A204.1 (cell line): Measurements from ENCODE around the gene SARS2.
"Not testable (repeated sequence)": the region's sequence is repeated elsewhere in the genome, so short reads cannot be mapped to it uniquely, and the experiment has no call there.

Source experiments
- FAIRE-seq: peaks from 2 replicates; lab custom pipeline; 2012; peaks lifted over from hg19 to GRCh38; lab: Jason Lieb, UNC

Gene SARS2

DNA sequence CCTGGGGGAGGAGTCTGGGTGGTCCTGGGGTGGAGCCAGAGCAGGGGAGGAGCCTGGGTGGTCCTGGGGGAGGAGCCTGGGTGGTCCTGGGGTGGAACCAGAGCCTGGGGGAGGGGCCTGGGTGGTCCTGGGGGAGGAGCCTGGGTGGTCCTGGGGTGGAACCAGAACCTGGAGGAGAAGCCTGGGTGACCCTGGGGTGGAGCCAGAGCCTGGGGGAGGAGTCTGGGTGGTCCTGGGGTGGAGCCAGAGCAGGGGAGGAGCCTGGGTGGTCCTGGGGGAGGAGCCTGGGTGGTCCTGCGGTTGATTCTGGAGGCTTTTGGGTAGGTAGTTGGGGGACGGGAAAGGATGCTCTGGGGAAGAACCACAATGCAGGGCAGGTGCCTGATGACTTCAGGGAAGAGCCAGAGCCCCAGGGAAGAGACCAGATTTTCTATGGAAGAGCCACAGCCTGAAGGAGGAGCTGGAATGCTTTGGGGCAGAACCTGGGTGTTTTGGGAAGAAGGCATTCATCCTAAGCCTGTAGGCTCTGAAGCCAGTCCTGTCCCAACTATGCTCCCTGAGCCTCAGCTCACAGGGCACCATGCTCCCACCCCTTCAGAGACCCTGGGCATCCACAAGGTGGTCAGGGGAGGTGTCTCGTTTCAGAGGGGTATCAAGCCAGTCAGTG, 15.1 kb upstream of the SARS2 start:
- no peak for FAIRE-seq

DNA sequence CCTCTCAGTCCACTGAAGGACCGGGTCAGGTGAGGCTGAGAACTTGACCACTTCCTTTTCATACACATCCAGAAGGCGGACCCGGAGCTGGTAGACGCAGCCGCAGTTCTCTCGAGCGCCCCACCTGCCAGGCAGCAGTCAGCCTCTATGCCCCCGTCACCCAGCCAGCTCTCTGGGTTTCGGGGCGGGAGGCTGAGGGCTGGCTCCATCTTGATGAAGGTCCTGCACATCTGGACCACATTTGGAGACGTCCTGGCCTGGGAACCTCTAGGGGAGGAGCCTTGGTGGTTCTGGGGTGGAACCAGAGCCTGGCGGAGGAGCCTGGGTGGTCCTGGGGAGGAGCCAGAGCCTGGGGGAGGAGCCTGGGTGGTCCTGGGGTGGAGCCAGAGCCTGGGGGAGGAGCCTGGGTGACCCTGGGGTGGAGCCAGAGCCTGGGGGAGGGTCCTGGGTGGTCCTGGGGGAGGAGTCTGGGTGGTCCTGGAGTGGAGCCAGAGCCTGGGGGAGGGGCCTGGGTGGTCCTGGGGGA, 14.5 kb upstream of the SARS2 start:
- no peak for FAIRE-seq

DNA sequence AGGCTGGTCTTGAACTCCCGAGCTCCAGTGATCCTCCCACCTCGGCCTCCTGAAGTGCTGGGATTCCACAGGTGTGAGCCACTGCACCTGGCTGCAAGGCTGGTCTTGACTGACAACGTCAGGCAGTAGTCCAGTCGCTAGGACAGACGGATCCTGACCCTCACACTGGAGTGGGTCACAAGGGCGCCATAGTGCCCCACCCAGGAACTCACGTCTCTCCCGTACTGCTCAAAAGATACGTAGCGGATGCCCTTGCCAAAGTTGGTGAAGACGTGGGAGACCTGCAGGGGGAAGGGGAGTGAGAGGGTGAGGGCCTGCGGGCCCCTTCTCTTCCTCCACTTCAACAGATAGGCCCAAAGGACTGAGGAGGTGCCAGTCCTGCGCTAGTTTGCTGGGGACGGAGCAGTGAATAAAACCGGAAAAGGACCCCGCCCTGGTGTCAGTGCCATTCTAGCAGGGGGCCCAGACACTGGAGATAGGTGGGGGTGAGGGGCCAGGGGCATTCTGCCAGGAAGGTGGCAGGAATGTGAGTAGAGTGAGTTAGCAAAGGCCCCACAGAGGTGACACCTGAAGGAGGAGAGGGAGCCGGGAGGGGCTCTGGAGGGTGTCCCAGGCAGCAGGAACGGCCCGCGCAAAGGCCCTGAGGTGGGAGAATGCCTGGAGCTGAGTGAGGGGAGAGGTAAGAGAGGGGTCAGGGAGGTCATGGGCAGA, 12.1 kb upstream of the SARS2 start:
- no peak for FAIRE-seq

DNA sequence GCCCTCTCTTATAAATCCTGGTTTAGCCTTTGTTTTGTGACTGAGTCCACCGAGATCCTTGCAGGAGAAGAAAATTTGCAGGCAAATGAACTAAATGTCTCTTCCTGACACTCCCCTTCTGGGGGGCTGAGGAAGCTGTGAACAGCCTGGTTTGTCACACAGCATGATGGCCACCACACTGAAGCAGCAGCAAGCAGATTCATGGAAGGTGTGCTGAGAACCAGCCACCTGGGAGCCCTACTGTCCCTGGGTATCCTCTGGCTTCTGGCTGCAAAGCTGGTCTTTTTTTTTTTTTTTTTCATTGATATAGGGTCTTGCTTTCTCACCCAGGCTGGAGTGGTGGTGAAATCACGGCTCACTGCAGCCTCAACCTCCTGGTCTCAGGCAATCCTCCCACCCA, 11.4 kb upstream of the SARS2 start:
- no peak for FAIRE-seq

DNA sequence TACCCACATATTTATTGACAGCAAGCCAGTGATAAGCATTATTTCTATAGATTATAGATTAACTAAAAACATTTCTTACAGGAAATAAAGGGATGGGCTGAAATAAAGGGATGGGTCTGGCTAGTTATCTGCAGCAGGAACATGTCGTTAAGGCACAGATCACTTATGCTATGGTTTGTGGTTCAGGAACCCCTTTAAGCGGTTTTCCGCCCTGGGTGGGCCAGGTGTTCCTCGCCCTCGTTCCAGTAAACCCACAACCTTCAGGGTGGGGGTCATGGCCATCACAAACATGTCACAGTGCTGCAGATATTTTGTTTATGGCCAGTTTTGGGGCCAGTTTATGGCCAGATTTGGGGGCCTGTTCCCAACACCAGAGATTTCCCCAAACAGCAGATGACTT, 10.9 kb upstream of the SARS2 start:
- not testable (repeated sequence) for FAIRE-seq

DNA sequence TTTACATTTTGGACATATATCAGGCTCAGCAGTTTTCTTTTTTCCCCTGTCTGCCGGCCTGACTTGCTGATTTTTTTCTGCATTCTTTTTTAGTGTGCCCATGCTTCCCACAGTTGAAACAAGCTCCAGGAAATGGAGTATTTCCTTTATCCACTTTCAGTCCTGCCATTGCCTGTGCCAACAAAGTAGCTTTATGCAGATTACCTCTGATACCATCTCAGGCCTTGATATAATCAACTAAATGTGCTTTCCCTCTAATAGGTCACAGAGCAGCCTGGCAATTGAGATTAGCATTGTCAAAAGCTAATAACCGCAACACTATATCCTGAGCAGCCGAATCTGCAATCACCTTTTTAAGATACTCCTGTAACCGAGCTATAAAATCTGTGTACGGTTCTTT, 9.4 kb upstream of the SARS2 start:
- no peak for FAIRE-seq

DNA sequence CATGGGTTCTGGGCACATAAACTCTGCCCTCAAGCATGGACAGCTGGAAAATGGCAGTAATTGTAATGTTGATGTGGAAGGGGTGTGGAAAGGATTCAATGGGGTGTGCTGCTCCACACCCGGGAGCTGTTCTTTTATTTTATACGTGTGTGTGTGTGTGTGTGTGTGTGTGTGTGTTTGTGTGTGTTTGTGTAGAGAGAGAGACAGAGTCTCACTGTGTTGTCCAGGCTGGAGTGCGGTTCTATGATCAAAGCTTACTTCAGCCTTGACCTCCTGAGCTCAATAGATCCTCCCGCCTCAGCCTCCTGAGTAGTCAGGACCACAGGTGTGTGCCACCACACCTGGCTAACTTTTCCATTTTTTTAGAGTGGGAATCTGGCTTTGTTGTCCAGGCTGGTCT, 3.0 kb upstream of the SARS2 start:
- no peak for FAIRE-seq

DNA sequence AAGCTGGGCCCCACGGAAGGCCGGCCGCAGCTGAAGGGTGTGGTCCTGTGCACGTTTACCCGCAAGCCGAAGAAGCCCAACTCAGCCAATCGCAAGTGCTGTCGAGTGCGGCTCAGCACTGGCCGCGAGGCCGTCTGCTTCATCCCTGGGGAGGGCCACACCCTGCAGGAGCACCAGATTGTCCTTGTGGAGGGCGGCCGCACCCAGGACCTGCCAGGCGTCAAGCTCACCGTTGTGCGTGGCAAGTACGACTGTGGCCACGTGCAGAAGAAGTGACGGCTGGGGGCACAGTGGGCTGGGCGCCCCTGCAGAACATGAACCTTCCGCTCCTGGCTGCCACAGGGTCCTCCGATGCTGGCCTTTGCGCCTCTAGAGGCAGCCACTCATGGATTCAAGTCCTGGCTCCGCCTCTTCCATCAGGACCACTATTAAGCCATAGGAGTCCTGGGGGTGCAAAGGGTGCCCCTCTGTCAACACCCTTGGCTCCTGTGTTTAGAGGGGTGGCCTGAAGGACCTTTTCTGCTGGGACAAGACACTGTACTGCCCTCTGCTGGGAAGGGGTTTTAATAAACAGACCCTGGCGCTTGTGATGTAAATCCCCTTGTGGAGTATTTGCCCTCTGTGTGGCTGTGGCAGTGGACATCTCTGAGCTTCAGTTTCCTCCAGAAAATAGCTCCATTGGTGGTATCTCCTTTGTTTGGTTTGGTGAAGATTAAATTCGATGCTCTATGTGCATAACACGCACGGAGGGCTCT, 2.0 kb upstream of the SARS2 start:
- no peak for FAIRE-seq

DNA sequence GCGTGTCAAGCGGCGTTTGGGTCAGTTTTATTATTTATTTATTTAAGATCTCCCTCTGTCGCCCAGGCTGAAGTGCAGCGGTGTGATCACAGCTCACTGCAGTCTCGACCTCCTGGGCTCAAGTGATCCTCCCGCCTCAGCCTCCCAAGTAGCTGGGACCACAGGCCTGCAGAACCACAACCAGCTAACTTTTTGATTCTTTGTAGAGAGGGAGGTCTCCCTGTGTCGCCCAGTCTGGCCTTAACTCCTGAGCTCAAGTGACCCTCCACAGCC, 894 bp upstream of the SARS2 start:
- FAIRE-seq, result no peak

DNA sequence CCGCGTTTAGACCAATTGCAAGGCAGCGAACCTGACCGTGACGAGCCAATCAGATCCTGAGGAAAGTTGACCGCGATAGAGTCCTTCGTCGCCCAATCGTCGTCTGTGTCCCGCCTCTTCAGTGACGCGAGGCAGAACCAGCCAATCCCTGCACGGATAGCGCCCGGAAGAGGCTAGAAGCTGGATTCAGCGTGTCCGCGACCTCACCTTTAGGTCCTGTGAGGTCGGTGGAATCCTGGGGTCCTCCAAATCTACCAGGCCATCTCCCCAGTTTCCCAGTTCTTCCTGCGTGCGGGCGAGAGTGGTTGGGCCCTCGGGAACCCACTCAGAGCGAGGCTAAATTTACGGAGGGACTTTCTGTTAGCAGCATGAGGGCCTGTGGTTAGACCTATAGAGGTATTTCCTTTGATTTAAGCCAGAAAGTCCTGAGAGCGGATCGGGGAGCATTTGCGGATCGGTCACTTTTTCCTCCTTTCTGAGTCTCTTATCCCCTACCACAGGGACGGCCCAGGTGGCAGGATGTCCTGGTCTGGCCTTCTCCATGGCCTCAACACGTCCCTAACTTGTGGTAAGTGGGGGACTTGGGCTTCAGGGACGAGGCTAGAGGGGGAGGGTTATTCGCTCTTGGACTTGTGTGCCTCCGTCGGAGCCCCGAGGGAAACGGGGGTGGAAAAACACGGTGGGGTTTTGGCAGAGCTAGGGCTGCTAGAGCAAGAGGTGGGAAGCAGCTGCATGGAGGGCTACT, 385 bp upstream of the SARS2 start, which contains the start of gene MRPS12:
Gene MRPS12 (plus strand): TSS at position 169 of the 745 bp plus-strand sequence. CDS start 351 bp downstream, at position 520.
- peak; percentile 99 for FAIRE-seq

DNA sequence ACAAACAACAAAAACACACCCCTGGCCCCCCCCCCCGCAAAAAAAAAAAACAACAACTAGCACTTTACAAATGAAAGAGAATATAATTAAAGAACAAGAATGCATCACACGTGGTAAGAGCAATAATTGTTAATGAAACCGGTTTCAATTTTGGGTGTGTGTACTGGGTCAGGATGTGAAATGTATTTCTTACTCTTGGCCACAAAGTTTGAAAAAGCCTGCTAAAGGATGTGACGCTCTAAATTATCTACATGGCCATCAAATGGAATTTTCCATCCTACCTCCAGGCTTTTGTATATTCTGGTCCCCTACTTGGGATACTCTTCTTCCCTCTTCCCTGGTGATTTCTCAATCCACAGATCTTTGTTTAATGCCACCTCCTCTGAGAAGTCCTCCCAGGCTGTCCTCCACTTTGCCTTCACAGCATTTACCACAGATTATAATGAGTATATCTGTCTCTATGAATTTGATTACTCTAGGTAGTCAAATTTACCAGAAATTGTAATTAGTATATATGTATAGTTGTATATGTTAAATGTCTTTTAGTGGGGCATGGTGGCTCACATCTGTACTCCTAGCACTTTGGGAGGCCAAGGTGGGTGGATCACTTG, 2.1 kb downstream of the SARS2 start:
- FAIRE-seq, result no peak

DNA sequence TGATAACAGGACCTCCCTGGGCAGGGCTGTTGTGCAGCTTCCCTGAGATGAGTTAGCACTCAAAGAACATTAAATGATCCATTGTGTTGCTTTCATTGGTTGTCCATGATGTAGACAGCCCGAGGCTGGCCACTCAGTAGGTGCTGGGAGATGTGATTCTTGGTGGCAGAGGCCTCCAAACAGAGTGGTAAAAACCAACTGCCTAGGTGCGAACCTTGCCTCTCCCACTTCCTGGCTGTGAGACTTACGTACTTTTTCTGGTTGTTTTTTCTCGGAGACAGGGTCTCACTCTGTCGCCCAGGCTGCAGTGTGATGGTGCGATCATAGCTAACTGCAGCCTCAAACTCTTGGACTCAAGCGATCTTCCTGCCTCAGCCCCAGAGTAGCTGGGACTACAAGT, 6.2 kb downstream of the SARS2 start:
- FAIRE-seq, result no peak

DNA sequence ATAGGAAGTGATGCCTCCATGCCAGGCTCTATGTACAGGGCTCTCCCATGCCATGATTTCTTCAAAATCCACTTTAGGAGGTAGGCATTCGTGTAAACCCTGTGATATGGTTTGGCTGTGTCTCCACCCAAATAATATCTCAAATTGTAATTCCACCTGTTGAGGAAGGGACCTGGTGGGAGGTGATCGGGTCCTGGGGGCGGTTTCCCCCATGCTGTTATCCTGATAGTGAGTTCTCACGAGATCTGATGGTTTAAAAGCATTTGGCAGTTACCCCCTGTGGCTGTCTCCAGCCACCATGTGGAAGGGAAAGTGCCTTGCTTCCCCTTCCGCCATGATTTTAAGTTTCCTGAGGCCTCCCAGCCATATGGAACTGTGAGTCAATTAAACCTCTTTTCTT, 8.1 kb downstream of the SARS2 start:
- no peak for FAIRE-seq

DNA sequence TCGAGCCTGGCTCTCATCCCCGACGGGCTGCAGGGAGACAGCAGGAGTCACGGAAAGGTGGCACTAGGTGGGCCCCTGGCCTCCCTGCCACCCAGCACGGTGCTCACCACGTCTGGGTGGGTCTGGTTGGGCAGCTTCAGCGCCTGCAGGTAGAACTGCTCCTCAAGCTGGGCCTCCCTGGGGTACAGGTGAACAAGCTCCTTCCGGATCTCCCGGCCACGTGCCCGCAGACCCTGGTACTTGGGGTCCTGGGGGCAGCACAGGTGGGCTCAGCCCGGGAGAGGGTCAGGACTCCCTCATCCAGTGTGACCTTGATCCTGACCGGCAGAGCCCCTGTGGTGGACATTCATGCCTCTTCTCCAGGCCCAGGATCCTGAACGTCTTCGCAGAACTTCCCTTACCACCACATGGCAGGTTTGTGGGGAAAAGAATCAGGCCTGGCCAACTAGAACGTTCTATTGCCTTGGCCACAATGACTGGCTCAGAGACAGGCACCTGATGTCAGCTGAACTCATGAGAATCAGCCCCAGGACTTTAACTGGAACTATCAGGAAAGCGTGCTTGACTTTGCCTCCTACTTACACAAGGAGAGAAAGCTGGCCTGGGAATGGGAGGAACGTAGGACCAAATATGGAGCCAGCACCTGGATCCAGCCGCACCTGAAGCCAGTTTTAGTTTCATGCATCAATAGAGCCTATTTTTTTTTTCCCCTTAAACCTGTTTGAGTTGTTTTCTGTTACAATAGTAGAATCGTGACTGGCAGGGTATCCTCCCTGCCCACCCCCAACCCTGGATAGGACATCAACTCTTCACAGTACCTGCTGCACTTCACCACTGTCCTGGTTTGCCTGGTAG, 8.9 kb downstream of the SARS2 start:
- FAIRE-seq, result no peak

DNA sequence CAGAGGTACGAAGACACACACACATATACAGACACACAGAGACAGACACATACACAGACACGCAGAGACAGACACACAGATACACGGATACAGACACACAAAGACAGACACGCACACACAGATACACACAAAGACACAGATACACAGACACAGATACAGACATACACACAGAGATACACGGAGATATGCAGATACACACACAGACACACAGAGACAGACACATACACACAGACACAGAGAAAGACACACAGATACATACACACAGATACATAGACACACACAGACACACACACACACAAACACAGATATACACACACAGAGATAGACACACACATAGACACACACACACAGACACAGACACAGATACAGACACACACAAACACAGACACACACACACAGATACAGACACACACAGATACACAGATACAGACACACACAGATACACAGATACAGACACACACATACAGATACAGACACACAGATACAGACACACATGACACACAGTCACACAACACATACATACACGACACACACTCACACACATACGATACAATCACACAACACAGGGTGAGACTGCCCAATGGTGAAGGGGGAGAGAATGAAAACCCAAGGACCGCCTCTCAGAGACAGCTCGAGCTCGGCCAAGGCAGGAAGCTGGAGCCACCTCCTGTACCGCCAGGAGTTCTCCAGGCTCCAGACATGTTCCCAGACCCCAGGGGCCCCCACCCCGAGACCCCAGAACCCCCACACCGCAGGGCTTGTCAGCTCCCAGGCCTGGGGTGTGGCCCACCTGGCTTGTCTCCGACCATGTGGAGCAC, 9.8 kb downstream of the SARS2 start:
- FAIRE-seq, result no peak

DNA sequence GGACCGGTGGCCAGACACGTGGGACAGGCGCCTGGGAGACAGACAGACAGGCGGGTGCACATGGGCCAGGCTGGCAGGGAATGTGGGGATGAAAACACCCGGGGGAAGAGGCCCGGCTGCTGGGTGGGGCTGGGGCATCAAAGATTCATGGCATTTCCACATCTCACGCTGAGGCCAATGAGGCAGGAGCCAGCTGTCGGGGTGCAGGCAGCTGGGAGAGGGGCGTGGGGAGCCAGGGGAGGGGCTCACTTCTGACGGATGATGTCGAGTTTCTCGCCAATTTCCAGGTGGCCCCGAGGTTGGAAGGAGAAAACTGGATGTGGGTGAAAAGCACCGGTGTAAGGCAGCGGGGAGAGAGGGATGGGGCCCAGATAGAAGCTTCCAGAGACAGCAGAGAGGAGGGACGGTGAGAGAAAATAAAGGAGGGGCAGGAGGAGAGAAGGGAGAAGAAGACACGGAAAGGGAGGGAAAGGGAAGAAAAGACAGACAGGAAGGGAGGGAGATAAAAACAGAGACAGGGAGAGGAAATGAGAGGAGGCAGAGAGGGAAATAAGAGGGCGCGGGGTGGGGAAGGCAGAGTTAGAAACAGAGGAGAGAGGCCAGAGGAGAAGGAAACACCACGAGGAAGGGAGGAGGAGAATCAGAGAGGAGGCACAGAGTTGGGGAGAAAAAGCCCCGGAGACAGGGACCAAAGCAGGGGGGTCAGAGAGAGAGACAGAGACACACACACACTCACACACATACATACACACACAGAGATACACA, 10.5 kb downstream of the SARS2 start:
- FAIRE-seq, result no peak

DNA sequence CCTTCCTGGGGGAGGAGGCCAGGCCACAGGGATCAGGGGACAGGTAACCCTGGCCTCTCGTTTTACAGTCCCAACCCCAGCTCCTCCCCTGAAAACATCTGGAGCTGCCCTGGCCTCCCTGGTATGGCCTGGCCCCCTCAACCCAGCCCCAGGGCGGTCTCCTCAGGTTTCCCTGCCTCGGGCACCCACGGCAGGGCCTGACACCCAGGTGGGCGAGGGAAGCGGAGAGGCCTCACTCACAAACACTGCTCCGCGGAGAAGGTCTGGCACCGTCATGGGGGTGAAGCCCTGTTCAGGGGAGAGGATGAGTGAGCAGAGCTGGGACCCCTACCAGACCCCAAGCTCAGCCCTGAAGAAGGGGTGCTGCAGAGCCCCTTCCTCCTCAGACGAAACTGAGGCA, 12.0 kb downstream of the SARS2 start:
- FAIRE-seq, result no peak

DNA sequence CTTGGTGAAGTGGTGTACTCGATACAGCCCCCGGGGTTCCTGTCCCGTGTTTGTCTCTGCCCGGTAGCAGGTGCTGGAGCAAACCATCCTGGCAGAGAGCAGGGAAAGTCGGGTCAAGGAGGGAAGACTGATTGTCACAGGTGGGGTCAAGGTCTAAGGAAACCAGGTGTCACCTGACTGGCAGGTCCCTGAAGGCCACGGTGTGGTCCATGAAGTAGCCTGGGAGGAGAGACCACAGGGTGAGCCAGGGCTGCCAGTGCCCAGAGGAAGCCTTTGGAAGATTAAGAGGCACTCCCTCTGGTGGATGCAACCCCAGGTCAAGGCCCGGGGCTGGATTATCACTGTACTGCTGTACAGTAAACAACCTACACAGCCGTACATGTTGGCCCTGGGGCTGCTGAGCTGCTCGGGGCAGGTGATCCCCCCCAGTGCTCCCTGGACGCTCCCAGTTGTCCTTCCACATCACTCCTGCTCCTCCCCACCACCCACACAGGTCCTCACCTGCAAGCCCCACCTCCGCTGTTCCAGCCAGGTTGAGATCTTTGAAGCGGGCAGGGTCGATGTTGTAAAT, 12.6 kb downstream of the SARS2 start:
- no peak for FAIRE-seq

DNA sequence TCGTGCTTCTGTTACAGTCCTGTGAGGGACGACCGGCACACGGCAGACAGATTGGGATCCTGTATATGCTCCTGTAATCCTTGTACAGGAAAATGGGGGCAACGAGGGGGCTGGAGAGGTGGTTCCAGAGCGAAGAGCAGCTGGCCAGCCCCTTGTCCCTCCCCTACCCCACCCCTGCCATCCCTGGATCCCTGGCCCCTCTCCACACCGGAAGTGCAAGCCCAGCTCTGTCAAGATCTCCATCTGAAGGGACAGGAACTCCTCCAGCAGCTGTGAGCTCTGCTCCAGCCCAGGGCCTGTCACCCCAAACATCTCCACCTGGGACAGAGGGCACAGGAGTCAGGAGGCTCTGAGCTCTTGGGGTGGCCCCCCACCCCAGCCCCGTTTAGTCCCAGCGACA, 13.0 kb downstream of the SARS2 start:
- no peak for FAIRE-seq
